Measurements from ENCODE around the gene PPP2R2B.

- TF ChIP-seq CTCF (IDR thresholded peaks at IDR 0.05; ENCODE audit: extremely low read depth in 1 of 2, insufficient read depth in 1 of 2, low read depth in 1 of 2, low read length in 2 of 2) (no peak), MAX (IDR thresholded peaks at IDR 0.05; ENCODE audit: insufficient read depth, insufficient read length) (no peak), EZH2 (IDR thresholded peaks at IDR 0.05; ENCODE audit: borderline replicate concordance, low read depth, low read length, severe bottlenecking) (no peak), POLR2A (IDR thresholded peaks at IDR 0.05; ENCODE audit: low read depth, low read length) (no peak), GATA2 (IDR thresholded peaks at IDR 0.05; ENCODE audit: insufficient read depth, insufficient read length, low read depth, low read length) (no peak), POLR2AphosphoS5 (IDR thresholded peaks at IDR 0.05; ENCODE audit: insufficient read depth, low read depth, low read length) (no peak), MYC (IDR thresholded peaks at IDR 0.05; ENCODE audit: low read depth, low read length) (no peak)
Measured at GRCh38 chr5:146588331-146589027, 290.1 kb downstream of the PPP2R2B start.
